Sigmoid colon (tissue), 4 donors: ENCODE data around the gene MMADHC.

Source experiments
- CTCF ChIP-seq, 4 experiments: fragments of 450-650 bp in 3 of 4; fragments of 200-600 bp in 1 of 4; IDR thresholded peaks; one replicate each; pipeline ENCODE4 v1.5.1; 2016 to 2019; ENCODE audit warnings: antibody characterized with exemption in 4 of 4, mild to moderate bottlenecking in 3 of 4, moderate library complexity in 2 of 4
- POLR2A ChIP-seq, 2 donors: fragments of 450-650 bp; IDR thresholded peaks; one replicate each; pipeline ENCODE4 v1.6.1; 2016; ENCODE audit warnings: antibody characterized with exemption in 2 of 2, mild to moderate bottlenecking in 2 of 2, moderate library complexity in 2 of 2
- POLR2AphosphoS5 ChIP-seq, 4 donors: sonication (generic); formaldehyde crosslinking; IDR thresholded peaks; one replicate each; pipeline ENCODE4 v1.6.1; 2017; ENCODE audit warnings: antibody characterized with exemption in 4 of 4

- TF ChIP-seq CTCF (IDR thresholded peaks at IDR 0.05) (no peak), POLR2AphosphoS5 (IDR thresholded peaks at IDR 0.05) (no peak), POLR2A (IDR thresholded peaks at IDR 0.05) (no peak)
Measured at GRCh38 chr2:149562324-149562723, 25.3 kb downstream of the MMADHC start.
